HT-29 (cell line): Measurements from ENCODE around the gene PRKAG2. TPM values are rescaled to one million over a fixed set of nuclear protein-coding genes. Genes with fewer than 3 reads are reported as not detected.
"Not testable (repeated sequence)": the region's sequence is repeated elsewhere in the genome, so short reads cannot be mapped to it uniquely, and the experiment has no call there.

Experiments used
- DNase-seq: peaks from one replicate; pipeline ENCODE4 v3.0.0-alpha.2; 2015; ENCODE audit warnings: low spot score
- total RNA-seq: library from RNA; depleted of rRNA; stranded (reverse); fragments of >200 nt; shearing (Covaris generic); gene quantifications from 2 replicates; pipeline ENCODE4 v1.2.3, GENCODE V29; 2014

The PRKAG2 gene
- total RNA-seq, 1 experiment from 2014 or later = 5.4 TPM

DNA sequence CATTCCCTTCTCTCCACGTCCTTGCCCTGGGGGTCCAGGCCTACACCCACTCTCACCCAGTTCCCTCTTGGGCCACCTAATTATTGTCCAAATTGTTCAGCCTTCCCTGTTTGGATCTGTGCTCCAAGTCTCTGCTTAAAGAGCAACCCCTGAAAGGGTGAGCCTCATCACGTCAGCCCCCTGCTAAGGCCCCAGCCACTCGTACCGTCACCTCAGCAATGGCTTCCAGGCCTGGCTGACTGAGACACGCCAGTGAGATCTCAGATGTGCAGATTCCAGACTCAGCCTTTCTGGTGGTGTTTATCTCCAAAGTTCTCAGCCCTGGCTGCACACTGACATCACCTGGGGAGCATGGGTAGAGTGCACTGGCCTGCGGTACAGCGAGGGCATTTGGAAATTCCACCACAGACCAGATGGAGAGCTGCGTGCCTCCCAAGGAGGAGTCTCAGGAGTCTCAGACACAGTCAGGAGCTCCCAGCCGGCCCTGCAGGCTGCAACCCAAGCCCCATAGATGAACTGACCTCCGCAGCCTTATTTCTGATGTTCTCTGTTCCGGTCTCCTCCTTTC lies 87.5 kb downstream of the PRKAG2 start:
- no peak for DNase-seq

DNA sequence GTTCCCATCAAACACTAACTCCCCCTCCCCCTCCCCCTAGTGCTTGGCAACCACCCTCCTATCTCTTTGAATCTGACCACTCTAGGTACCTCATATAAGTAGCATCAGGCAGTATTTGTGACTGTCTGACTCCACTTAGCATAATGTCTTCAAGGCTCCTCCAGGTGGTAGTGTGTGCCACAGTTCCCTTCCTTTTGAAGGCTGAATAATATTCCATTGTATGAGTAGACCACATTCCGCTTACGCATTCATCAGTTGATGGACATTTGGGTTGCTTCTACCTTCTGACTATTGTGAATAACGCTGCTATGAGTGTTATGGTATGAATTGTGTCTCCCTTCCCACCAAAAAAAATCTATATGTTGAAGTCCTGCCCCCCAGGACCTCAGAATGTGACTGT lies 89.6 kb downstream of the PRKAG2 start:
- no peak for DNase-seq

DNA sequence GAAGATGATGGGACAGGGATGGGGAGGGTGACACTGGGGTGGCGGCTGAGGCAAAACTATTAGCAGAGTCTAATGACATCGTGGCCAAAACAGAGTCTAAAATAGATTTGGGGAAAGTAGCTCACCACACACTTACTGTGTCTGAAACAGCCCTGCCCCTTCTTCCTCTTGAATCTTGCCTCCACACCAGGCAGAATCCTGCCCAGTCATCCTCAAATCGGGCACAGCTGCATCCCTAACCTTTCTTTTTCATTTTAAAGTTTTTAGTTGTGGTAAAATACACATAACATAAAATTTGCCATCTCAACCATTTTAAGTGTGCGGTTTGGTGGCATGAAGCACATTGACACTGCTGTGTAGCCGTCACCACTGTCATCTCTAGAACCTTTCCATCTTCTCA lies 90.0 kb downstream of the PRKAG2 start:
- no peak for DNase-seq

DNA sequence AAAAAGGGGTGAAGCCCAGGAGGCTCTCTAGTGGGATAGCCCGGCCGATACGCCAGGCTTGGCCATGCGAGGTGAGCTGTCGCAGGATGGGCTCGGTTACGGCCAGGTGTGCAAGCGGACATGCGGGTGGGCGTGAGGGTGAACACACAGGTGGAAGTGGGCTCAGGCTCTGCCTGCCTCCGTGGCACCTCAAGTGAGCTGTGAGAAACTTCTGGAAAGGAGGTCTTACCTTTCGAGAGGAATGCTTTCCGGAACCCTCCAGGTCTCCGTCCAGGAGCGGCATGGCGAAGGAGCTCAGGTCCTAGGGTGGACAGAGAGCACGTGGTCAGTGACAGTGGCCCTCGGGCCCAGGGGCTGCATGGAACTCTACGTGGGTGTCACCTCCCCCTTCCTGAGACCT lies 90.7 kb downstream of the PRKAG2 start:
- no peak for DNase-seq

DNA sequence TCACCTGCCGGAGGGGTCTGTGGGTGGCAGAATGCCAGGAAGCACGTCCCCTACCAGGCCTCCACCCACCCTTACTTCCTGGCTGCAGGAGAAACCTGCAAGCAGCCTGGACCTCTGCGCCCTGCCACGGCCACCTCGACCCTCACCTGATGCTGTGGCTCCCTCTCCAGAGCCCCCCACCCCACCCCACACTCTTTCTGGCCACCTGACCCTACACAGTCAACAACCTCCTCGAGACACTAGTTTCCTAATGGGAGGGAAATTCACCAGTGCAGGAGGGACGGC lies 91.3 kb downstream of the PRKAG2 start:
- DNase-seq = no peak

DNA sequence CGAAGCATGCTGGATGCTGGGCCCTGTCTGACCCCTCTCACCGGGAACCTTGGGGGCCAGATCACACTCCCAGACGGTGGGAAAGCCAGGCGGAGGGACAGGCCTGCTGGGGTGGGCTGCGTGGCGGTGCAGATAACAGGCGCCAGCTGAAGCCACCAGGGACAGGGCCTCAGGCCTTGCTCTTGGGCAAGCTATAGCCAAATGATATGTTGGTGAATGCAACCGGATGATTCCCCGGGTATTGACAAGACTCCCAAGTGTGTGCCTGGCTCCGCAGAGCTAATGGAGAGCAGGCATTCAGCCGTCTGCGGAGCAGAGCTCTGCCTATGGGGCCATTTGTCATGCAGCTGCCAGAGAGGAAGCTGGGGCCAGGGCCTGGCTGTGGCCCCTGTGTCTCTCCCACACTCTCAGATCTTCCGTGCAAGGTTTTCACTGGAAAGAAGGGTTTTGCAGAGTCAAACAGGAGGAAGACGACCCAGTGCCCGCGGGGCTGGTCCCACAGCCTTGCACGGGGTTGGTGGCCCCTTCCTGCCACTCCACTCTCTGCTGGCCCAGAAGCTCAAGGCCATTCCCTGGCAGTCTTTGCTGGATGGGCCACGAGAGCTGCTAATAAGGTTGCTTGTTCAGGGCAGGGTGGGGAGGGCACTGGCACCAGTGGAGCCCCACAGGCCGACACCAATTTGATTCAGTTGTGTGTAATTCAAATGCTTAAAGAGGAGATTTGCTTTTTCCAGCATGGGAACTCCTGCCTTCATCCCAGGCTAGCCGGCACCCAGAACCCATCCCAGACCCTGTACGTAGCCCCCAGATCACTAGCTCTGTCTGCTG lies 91.8 kb downstream of the PRKAG2 start:
- no peak for DNase-seq

DNA sequence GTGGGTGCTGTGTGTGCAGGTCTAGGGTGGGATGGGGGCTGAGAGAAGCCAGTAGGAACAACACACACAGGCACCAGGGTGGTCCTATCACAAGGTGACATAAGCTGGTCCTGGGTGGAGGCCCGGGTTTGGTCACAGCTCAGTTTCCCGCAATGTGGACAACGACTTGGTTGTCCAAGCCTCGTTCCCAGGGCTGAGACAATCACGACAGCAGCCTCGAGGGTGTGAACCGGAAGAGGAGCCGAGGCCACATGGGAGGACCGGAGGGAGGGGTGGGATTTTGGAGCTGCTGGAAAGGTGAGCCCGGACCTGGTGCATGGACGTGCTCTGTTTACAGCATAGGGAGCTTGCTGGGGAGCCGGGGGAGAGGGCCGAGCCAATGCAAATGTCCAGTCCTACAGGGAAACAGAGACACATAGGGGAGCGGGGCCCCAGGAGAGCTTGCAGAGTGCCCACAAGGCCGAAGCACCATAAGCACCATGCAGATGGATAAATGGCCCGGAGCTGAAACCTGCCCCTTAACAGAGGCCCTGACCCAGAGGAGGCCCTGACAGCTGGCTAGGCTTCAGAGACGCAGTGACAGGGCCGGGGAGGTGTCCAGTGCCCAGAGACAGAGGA lies 92.8 kb downstream of the PRKAG2 start:
- DNase-seq = no peak

DNA sequence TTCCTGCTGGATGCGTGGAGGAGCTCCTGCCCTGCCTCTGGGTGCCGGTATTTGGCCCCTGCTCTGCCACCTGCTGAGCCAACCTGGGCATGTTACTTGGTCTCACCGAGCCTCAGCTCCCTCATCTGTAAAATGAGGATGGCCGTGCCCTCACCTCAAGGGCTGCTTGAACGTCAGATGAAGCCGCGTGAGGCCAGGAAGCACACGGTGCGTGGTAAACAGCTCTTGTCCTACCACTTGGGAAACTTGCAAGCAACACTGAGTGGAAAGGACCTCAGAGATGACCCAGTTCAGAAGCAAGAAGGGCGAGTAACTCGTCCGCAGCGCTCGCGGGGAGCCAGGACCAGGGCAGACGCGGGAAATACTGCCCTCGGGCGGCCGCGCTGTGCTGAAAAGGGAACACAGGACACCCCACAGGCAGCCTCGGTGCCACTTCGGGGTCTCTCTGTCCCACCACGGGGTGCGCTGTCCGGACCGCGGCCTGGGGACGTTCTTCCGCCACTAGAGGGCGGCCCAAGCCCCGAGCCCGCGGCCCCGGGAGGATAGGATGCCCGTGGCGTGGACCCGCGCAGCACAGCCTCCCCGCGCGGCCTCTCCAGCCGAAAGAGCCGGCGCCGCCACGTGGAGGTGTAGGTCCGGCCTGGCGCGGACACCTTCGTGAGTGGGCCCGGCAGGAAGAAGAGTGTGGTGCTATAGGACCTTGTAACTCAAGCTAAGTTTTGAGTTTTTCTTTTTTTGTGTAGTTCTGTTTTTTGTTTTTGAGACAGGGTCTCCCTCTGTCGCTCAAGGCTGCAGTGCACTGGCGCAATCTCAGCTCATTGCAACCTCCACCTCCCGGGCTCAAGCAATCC lies 94.1 kb downstream of the PRKAG2 start:
- DNase-seq = peak; percentile 14

DNA sequence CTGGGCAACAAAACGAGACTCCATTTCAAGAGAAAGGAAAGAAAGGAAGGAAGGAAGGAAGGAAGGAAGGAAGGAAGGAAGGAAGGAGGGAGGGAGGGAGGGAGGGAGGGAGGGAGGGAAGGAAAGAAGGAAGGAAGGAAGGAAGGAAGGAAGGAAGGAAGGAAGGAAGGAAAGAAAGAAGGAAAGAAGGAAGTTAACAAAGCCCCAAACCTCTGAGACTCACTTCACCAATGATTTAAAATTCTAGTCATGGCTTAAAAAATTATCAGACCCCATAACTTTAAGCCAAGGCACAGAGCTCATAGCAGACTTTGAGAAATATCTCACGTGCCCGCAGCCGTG lies 94.7 kb downstream of the PRKAG2 start:
- not testable (repeated sequence) for DNase-seq

DNA sequence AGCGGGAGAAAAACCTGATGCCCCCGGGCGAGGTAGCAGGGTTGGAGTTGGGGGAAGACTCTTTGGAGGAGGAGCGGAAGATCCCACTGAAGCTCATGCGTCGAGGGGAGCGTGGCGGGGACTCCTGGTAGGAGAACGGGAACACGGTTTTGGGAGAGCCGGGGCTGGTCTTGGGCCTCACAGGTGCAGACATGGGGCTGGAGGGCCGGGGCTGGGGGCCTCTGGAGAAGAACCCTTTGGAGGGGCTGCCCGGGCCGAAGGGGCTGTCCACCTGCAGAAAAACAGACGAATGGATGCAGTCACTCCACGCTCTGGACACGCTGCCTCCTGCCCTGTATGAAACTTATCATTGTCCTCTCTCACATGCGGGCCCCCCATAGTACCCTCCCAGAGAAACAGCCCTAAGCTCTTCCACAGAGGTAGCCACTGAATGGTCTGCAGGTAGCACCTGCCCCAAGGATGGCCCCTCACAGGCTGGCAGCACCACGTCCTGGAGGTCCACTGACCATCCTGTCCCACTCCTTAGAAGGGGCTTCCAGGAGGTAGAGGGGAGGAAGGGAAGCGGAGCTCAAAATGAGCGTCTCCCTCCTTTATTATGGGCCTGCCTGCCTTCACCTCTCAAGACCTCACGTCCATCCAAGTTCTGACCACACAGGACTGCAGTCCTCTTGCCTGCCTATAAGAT lies 95.6 kb downstream of the PRKAG2 start:
- DNase-seq = no peak

DNA sequence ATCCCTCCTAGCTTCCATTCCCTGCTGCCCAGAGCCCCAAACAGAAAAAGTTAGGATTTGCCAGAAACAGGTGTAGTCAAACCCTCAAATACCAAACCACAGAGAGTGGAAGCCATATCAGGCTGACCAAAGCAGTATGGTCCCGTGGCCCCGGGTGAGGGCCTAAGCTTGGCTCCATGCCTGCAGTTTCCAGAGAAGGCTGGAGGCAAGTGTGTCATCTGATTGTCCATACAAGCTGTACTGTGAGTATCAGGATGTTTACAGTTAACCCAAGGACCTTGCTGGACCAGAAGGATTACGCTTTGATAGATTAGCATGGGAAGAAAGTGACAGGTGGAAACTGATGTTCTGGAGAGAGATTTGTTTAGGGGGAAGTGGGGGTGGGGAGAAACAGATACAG lies 96.3 kb downstream of the PRKAG2 start:
- no peak for DNase-seq

DNA sequence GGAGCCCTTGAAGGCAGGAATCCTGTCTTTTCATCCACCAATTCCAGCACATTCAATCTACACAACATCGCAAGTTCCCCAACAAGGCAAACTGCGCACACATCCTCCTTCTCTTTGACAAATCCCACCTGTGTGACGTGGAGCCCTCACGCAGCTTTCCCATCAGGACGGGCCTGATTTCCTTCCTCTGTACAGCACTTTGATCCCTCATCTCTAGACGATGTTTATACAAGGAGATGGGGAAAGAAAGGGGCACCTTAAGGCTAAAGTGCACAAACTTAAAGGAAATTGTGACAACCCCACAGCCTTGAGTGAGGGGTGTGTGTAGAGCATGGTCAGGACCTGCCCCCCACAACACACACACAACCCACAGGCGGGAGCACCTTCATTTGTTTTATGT lies 97.2 kb downstream of the PRKAG2 start:
- no peak for DNase-seq

DNA sequence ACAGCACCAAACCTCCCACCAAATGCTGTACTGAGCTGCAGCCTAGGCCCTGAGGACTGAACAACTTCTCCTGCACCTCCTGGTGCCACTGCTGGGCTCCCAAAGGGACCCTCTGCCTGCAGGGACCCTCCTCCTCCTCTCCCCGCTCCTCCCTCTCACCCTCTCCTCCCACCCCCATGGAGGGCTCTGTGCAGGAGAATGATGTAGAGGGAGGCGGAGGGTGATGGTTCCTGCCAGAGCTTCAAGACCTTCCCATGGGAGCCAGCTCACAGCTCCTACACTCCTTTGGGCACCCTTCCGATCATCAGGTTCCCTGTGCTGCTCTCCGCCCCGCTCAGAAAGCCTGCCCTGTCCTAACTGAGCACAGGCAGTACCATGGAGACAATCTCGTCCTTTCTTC lies 97.7 kb downstream of the PRKAG2 start:
- no peak for DNase-seq

DNA sequence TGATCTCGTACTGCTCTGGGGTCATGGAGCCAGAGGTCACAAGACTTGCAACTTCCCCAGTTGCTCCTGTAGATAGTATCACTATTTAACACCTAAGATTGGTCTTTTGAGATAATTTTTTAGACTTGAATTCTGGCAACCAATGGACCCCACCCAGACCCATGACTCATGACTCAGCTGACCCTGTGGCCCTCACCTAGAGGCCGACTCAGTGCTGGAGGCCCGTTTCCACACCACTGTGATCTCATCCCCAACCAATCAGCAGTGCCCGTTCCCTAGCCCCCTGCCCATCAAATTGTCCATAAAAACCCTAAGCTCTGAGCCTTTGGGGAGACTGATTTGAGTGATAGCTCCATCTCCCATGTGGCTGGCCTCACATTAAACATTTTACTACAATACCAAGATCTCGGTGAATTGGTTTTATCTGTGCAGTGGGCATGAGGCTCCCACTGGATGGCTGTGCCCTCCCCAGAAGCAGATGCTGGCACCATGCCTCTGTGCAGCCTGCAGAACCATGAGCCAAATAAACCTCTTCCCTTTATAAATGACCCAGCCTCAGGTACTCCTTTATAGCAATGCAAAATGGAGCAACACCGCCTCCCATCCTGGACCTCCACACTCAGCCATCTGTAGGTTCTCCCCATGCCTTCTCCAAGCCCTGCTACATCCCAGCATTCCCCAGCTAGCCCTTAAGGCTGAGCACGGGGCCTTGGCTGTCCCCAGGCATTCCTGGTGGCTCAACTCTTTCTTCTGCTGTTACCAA lies 98.8 kb downstream of the PRKAG2 start:
- no peak for DNase-seq

DNA sequence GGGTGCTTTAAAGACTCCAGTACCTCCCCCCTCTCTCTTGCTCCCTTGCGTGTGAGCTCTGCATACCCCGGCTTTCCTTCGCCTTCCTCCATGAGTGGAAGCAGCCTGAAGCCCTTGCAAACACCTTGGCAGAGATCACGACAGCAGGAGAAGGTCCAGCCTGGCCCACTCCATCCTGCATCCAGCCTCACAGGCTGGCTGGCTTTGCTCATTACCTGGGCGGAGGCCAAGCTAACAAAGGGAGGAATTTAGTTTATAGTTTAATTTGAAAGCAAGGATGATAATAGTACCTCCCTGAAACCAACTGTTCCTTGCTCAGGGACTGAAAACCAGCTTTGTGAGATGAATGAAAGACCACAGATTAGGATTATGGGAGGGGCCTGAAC lies 99.4 kb downstream of the PRKAG2 start:
- DNase-seq = no peak

DNA sequence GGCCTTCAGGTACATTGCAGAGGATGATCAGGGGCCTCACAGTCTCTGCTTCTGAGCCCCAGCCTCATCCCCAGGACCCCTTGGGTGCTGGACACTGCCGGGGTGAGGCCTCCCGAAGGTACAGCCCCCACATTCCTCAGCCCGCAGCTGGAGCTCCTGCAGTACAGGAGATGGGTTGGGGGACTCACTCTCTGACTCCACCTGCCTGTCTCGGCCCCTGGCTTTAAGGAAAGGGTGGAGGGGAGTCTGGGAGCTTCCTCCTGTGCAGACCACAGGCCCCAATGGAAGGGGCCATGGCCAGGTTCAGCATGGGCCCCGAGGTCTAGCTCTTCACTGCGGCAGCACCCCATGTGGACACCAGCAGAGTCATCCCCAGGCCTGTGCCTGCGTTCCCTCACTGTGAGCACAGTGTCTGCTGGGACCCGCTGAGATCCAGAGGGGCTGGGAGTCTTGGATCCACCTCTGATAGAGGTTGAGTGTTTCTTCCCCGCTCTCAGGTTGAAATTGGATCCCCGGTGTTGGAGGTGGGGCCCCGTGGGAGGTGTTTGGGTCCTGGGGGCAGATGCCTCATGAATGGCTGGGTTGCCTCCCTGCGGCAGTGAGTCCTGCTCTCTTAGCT lies 99.9 kb downstream of the PRKAG2 start:
- no peak for DNase-seq

DNA sequence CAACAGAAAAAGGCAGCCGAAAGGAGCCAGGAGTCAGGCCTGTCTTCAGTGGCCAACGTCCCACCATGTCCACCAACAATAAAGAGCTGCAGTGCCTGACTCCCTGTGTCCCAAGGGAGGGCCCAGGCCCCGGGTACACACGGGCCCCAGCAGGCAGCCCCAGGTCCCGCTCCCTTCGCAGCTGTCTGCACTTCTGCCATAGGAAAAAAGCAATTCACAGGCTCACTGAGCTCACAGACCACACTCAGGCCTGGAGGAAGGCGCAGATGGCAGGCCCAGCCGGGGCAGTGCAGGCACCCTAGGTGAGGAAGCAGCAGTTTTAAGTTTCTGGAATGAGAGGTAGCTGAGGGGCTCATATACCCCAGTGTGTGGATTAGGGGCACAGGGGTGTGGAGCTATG lies 100.5 kb downstream of the PRKAG2 start:
- DNase-seq = no peak

DNA sequence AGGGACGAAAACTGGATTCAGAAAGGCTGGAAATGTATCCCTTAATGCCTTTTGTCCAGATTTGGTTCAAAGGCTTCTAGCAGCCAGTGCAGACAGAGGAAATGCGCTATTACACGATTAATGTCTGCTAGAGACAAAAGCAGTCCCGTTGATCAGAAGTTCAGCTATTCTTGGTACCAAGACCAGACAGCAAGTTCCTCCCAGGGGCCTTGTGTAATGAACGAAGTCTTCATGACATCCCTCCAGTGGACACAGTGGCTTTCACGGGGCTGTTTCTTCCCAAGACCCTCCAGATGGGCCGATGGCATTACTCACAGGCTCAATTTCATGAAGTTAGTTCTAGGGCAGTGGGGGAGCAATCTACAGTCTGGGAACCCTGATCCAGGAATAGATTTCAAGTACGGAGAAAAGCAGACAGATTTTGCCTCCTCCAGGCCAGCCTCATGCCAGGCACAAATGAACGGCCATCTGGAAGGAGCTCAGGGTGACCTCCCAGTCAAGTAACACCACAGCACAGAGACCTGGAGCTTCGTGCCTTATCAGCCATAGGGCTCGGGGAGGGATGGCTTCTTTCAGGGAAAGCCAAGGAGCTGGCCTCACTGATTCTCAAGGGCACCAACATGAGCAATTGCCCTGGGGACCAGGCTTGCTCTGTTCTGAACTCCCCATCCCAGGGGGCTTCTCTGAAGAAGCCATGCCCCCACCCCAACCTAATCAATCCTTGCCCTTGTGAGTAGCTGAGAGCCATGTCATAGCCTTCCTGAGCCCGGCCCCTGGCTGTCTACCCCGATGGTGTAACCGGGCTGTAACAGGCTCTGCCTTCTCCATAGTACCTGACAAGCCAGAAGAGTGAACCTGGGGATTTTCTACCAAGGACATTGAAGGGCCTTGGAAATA lies 101.1 kb downstream of the PRKAG2 start:
- DNase-seq = no peak

DNA sequence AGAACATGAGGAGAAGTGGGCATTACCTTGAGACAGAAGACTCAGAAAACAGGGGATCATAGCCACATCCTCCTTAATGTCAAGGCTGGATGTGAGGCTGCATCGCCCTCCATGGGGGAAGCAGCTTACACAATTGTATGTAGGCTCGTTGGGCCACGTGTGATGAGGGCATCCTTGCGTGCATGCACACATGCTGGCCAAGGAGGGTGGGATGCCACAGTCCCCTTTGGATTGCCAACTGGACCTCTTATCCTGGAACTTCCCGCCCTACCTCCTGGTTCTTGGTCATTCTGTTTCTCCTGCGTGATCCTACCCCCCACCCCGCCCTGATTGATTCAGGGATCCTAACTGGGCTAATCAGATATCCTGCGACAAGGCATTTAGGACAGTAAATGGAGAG lies 102.0 kb downstream of the PRKAG2 start:
- no peak for DNase-seq

DNA sequence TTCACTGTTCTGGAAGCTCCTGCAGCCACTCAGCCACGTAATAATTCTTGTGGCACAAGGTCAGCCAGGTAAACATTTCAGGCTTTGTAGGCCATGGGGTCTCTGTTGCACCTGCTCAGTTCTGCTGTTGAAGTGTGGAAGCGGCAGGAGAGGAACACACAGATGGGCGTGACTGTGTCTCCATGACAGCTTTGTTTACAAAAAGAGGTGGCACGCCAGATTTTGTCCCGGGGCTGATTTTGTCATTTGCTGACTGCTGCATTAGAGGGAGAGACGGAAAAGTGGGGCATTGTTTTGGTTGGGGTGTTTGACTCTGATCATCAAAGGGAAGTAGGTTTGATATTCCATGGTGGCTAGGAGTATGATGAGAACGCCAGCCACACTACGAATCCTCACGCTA lies 103.1 kb downstream of the PRKAG2 start:
- DNase-seq = no peak
